Body of pancreas (tissue), 4 donors: Measurements from ENCODE around the gene AGPAT4. TPM values are rescaled to one million over a fixed set of nuclear protein-coding genes. Genes with fewer than 3 reads are reported as not detected.
A peak's percentile ranks its signal among the peaks of the same experiment; 100 is the strongest.

Experiments used
- ATAC-seq: fragments of 150-250 bp; one replicate; pipeline ENCODE4 v1.9.1; 2016
- DNase-seq, 4 donors: peaks; one replicate each; pipeline ENCODE4 v3.0.0-alpha.2; 2019
- H3K27ac ChIP-seq, 4 donors: fragments of 200-600 bp; sonication (generic); 1 replicate in 3 of 4; 2 replicates in 1 of 4; pipeline versions ENCODE4 v1.5.1 to v1.6.1; 2016 to 2019; ENCODE audit warnings: mild to moderate bottlenecking in 1 of 4, mixed read lengths in 1 of 4, moderate library complexity in 1 of 4
- H3K27me3 ChIP-seq, 2 donors: fragments of 200-600 bp; sonication (generic); one replicate each; pipeline ENCODE4 v1.6.0; 2016; ENCODE audit warnings: mild to moderate bottlenecking in 1 of 2
- H3K36me3 ChIP-seq, 2 donors: fragments of 200-600 bp; sonication (generic); replicated peaks in 1 of 2; 2 replicates each; pipeline ENCODE4 v1.5.1; 2016; ENCODE audit warnings: low read depth in 2 of 2; ENCODE audit not compliant: insufficient read depth in 1 of 2
- H3K4me1 ChIP-seq: fragments of 200-600 bp; sonication (generic); one replicate; pipeline ENCODE4 v1.6.0; 2016
- H3K4me3 ChIP-seq, 2 donors: fragments of 200-600 bp; sonication (generic); 1 replicate in 1 of 2; 2 replicates in 1 of 2; pipeline ENCODE4 v1.5.1; 2016 to 2019
- H3K9me3 ChIP-seq, 3 donors: fragments of 200-600 bp; sonication (generic); 1 replicate in 2 of 3; 2 replicates in 1 of 3; pipeline ENCODE4 v1.5.1; 2016
- CTCF ChIP-seq, 7 experiments: fragments of 450-650 bp in 4 of 7; fragments of 200-600 bp in 3 of 7; sonication (generic) in 3 of 7; IDR thresholded peaks; one replicate each; pipeline ENCODE4 v1.5.1; 2016 to 2019; ENCODE audit warnings: antibody characterized with exemption in 7 of 7
- POLR2A ChIP-seq, 3 donors: fragments of 450-650 bp; IDR thresholded peaks; one replicate each; pipeline ENCODE4 v1.6.1; 2016; ENCODE audit warnings: antibody characterized with exemption in 3 of 3, mild to moderate bottlenecking in 2 of 3
- WGBS, 2 donors: methylation state at CpG; one replicate each; pipeline ENCODE4 v1.1.5; 2017; 5-methylcytosine and 5-hydroxymethylcytosine counted together
- intact Hi-C: fragments of 100-400 bp; cut with DNase I; formaldehyde crosslinking; loops from one replicate; pipeline ENCODE4 v1.15.1; 2023
- total RNA-seq, 2 donors: library from RNA; depleted of rRNA; stranded (reverse); fragments of >200 nt; gene quantifications; one replicate each; pipeline ENCODE4 v1.1.0, GENCODE V29; 2016

The AGPAT4 gene
- total RNA-seq, 2 donors from 2014 or later: 1.3 to 2.6 TPM

DNA sequence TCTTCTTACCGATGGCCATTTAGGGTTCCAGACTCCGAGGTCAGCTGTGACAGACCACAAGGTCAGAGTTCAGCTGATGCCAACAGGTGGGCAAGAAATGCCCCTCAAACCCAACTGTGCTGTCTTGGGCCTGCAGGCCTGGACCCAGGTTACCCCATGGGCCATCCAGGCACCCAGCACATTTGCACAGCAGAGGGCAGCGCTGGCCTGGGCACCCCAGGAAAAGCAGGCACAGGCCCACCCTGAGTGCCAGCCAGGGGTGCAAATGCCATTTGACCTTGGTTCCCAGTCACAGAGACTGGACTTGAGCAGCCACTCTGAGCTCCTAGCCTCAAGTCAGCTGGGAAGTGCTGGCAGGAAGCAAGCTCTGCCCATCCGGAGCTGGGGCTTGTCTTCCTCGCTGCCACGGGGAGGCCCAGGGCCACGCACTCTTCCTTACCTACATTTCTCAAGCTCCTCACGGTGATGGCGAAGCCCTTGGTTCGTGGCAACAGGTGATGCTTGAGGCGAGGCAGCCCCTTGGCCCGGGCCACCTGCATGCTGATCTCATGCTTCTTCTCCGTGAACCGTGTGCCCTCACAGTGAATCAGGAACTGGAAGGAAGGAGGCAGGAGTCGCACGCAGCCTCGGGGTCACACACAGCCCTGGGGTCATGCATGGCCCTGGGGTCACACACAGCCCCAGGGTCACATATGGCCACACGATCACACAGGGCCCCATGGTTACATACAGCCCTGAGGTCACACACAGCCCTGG lies 120.8 kb downstream of the AGPAT4 start:
- 89 to 90% methylated on average over 17 to 18 of the region's 18 CpGs for WGBS, 2 donors
- intact Hi-C loops: no loop called here
- H3K4me1 ChIP-seq: no peaks in the 10 kb centered on the region
- H3K4me3 ChIP-seq: no peak overlapping the region
- no peaks in the 10 kb centered on the region for H3K36me3 ChIP-seq
- no peak overlapping the region for H3K27ac ChIP-seq
- TF ChIP-seq POLR2A (IDR thresholded peaks at IDR 0.05): no peak
- peak in 5 of 7 experiments; percentile 14 to 41 (median 34) for TF ChIP-seq CTCF (IDR thresholded peaks at IDR 0.05)
- DNase-seq (no peak), ATAC-seq (no peak)
- no peaks in the 10 kb centered on the region for H3K27me3 ChIP-seq
- H3K9me3 ChIP-seq: no peaks in the 10 kb centered on the region

- 71 to 85% methylated on average over 9 of the region's 9 CpGs for WGBS, 2 donors
- no peaks in the 10 kb centered on the region for H3K4me1 ChIP-seq
- H3K36me3 ChIP-seq: no peaks in the 10 kb centered on the region
- intact Hi-C loops: no loop called here
- TF ChIP-seq POLR2A (IDR thresholded peaks at IDR 0.05) (no peak), CTCF (IDR thresholded peaks at IDR 0.05) (no peak)
- no peak overlapping the region for H3K4me3 ChIP-seq
- no peaks in the 10 kb centered on the region for H3K9me3 ChIP-seq
- ATAC-seq: no peak
- no peak overlapping the region for H3K27ac ChIP-seq
- DNase-seq: no peak
- H3K27me3 ChIP-seq: no peaks in the 10 kb centered on the region
These were observed 121.4 kb downstream of the AGPAT4 start for GRCh38 chr6:161152527-161152862.

DNA sequence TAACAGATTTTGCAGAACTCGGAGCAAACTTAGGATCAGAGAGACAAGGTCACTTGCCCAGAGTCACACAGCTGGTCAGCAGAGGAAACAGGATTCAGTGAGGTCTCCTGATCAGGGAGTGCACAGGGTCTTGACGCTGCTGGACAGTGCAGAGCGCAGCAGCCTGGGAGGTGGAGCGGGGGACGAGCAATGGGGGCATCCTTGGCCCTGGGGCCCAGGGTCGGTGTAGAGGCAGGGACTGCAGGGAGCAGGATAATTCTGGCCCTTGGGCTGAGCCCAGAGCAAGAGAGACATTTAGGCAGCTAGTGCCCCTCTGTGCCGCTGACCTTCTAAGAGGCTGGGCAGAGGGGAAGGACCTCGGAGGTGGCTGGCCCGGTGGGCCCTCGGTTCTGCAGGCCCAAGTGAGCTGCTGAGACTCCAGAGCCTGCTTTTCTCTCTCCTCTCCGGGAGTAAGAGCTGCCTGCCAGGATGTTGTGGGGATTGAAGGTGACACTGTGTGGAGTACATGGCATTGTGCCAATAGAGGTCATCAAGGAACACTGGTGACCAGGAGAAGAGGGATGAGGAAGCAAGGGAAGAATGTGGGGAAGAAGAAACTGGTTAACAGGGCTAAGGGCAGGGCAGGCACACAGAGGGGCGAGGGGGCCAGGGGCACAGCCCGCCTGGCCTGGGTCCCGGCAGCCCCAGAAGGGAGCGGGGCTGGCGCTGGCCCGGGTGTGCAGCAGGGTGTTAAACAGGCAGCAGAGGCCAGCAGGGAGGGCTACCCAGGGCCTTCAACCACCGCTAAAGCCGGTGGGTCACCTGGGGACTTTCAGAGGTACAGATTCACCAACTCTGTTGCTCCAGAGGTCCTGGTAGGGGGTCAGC lies 122.0 kb downstream of the AGPAT4 start:
- H3K27ac ChIP-seq: no peak overlapping the region
- DNase-seq (no peak), ATAC-seq (no peak)
- no peak overlapping the region for H3K4me3 ChIP-seq
- no peaks in the 10 kb centered on the region for H3K27me3 ChIP-seq
- no peaks in the 10 kb centered on the region for H3K36me3 ChIP-seq
- 88 to 89% methylated on average over 19 of the region's 19 CpGs for WGBS, 2 donors
- intact Hi-C loops: no loop called here
- no peaks in the 10 kb centered on the region for H3K9me3 ChIP-seq
- TF ChIP-seq POLR2A (IDR thresholded peaks at IDR 0.05) (no peak), CTCF (IDR thresholded peaks at IDR 0.05) (no peak)
- no peaks in the 10 kb centered on the region for H3K4me1 ChIP-seq

- H3K36me3 ChIP-seq: no peaks in the 10 kb centered on the region
- H3K27ac ChIP-seq: no peak overlapping the region
- WGBS, 2 donors: 82 to 91% methylated on average over 6 to 18 of the region's 18 CpGs
- DNase-seq (no peak), ATAC-seq (no peak)
- no peak for TF ChIP-seq CTCF (IDR thresholded peaks at IDR 0.05)
- TF ChIP-seq POLR2A (IDR thresholded peaks at IDR 0.05): no peak
- no peaks in the 10 kb centered on the region for H3K4me1 ChIP-seq
- H3K9me3 ChIP-seq: no peaks in the 10 kb centered on the region
- no peak overlapping the region for H3K4me3 ChIP-seq
- intact Hi-C loops: no loop called here
- no peaks in the 10 kb centered on the region for H3K27me3 ChIP-seq
These were observed 122.7 kb downstream of the AGPAT4 start for GRCh38 chr6:161151059-161151645.
